IPS-11a (cell line): ENCODE measurements around the gene GAL.
"Not testable (repeated sequence)": the region's sequence is repeated elsewhere in the genome, so short reads cannot be mapped to it uniquely, and the experiment has no call there.

ENCODE experiments used
- H3K4me3 ChIP-seq: one replicate; pipeline ENCODE4 v1.5.1; 2013; ENCODE audit warnings: low read depth, low read length, control low read depth

Gene GAL, protein sequence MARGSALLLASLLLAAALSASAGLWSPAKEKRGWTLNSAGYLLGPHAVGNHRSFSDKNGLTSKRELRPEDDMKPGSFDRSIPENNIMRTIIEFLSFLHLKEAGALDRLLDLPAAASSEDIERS

DNA sequence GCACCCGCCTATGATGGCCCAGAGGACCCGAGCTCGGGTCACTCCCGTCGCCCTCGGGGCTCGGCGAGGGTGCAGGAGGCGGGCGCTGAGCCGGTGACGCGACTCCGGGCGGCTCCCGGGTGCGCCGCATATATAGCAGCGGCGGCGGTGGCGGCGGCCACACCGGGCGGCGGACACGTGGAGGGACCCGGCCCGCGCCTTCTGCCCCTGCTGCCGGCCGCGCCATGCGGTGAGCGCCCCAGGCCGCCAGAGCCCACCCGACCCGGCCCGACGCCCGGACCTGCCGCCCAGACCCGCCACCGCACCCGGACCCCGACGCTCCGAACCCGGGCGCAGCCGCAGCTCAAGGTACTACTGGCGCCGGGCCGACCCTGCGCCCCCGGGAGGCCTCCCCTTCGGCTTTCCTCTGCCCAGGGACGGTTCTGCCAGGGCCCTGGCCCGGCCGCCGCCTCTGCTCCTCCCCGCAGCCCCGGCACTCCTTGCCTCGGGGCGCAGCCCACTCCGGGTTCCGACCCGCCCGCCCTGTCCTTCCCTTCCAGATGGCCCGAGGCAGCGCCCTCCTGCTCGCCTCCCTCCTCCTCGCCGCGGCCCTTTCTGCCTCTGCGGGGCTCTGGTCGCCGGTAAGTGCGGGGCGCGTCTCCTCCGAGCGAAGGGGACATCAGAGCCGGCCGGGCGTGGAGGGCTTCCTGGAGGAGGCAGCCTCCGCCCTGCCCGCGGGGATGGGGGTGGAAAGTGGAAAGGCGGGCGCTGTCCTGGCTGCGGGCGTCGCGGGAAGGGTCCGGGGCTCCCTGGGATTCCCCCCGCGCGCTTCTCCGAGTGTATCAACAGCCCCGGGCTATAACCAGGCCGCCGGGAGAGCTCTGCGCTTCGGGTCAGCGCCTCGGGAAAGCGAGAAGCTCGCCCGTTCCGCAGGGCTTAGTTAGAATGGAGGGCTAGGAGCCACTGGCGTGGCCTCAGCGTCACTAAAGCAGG is at the start of gene GAL:
GAL (plus strand) TSS at position 160 of the 972 bp plus-strand sequence; CDS start at position 540, 380 bp downstream.
- peak within 1 kb of the TSS; percentile 70 for H3K4me3 ChIP-seq

DNA sequence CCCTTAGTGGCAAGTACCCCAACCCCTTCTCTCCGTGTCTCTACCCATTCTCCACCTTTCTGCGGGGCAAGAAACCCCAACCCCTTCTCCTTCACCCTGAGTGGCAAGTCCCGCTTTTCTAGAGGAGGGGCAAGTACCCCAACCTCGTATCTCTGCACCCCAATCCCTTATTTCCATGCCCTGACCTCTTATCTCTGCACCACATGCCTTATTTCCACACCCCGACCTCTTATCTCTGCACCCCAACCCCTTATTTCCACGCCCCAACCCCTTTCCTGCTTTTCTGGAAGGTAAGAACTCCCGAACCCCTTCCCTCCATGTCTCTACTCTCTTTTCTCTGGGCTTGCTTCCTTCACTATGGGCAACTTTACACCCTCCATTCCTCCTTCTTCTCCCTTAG is 49.7 kb upstream of the GAL start:
- not testable (repeated sequence) for H3K4me3 ChIP-seq

DNA sequence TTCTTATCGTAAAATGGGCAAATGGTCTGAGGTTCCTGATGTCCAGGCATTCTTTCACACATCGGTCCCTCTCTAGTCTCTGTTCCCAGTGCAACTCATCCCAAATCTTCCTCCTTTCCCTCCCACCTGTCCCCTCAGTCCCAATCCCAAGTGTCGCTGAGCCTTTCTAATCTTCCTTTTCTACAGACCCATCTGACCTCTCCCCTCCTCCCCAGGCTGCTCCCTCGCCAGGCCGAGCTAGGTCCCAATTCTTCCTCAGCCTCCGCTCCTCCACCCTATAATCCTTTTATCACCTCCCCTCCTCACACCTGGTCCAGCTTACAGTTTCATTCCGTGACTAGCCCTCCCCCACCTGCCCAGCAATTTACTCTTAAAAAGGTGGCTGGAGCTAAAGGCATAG is 49.2 kb upstream of the GAL start:
- H3K4me3 ChIP-seq, result not testable (repeated sequence)

DNA sequence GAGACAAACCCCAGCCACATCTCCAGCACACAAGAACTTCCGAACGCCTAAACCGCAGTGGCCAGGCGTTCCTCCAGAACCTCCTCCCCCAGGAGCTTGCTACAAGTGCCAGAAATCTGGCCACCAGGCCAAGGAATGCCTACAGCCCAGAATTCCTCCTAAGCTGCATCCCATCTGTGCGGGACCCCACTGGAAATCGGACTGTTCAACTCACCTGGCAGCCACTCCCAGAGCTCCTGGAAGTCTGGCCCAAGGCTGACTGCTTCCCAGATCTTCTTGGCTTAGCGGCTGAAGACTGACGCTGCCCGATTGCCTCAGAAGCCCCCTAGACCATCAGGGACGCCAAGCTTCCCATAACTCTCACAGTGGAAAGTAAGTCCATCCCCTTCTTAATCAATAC is 48.5 kb upstream of the GAL start:
- not testable (repeated sequence) for H3K4me3 ChIP-seq

DNA sequence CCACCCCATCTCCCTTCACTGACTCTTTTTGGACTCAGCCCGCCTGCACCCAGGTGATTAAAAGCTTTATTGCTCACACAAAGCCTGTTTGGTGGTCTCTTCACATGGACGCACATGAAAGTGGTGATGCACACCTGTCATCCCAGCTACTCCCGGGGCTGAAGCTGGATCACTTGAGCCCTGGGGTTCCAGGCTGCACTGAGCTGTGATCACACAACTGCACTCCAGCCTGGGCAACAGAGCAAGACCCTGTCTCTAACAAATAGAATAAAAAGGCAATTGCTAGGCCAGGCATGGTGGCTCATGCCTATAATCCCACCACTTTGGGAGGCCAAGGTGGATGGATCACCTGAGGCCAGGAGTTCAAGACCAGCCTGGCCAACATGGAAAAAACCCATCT is 45.0 kb upstream of the GAL start:
- H3K4me3 ChIP-seq, result not testable (repeated sequence)

DNA sequence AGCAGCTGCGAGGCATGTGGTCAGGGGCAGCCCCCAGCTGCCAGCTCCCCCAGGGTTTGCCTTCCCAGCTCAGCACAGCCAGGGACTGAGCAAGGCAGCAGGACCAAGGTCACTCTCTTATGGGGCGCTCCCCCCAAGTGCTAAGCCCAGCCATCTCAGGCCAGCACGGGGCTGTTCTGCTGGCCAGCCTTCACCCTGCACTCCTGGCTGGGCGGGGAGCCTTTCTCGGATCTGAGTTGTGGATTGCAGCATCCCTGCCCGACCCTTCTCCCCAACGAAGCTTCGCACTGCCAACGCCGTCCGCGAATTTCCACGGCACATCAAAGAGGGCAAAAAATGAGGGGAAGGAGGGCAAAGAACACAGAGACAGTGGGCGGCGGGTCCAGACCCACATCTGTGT is 42.5 kb upstream of the GAL start:
- H3K4me3 ChIP-seq, result no peak overlapping the region

DNA sequence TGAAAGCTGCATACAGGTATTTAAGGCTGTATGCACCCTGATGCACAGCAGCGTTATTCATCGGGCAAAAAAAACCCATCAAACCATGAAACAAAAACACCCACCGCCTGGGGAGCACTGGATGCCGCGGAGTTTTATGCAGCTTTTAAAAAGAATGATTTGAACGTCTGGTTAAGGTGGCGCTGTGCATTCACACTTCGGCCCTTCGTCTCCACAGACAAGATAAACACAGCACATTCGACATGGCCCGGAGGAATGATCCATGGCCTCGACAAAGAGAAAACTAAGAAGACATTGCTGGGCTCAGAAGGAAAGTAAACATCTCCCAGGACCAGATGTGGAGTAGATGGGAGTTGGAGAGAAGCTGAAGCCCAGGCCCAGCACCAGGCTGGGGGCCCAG is 40.8 kb upstream of the GAL start:
- no peak overlapping the region for H3K4me3 ChIP-seq

DNA sequence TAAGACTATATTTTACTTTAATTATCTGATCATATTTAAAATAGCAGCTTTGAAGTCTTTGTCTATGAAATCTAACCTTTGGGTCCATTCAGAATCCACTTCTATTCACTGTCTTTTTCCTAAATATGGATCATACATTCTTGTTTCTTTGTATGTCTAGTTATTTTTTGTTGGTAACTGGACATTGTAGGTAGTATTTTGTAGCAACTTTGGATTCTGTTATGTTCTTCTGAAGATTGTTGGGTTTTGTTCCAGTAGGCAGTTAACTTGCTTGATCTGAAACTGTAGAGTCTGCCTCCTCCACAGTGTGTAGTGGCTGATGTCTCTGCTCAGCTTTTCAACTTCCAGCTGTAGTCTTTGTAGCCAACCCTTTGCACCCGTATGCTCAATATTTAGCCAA is 37.5 kb upstream of the GAL start:
- no peak overlapping the region for H3K4me3 ChIP-seq

DNA sequence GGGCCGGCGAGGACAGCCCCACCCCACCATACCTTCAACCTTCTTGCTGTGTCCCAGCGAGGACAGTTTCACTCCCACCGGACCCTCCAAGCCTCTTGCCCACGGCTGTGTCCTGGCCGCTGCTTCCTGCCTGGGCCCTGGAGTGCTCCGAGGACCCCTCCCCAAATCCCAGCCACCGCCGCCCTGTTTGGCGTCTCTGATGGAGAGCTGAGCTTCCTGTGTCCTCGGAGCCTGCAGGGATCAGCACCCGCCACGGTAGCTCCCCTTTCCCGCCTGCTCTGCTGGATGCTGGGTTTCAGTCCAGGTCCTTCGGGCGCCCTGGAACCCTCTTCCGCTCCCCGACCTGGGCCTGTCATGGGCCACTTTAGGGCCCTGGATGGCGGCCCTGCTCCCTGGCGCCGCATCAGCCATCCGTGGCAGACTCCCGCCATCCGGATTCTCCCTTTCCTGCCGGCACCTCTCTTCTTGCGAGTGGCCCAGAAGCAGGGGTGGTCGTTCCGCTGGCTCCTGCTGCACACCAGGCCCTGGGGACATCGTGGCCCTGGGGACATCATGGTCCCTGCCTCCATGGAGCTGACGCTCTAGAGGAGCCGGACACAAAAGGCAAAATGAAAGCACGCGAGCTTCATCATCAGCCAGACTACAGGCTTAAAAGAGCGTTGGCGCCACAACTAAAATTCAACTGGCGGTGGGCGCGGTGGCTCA is 34.3 kb upstream of the GAL start:
- H3K4me3 ChIP-seq, result no peak overlapping the region

DNA sequence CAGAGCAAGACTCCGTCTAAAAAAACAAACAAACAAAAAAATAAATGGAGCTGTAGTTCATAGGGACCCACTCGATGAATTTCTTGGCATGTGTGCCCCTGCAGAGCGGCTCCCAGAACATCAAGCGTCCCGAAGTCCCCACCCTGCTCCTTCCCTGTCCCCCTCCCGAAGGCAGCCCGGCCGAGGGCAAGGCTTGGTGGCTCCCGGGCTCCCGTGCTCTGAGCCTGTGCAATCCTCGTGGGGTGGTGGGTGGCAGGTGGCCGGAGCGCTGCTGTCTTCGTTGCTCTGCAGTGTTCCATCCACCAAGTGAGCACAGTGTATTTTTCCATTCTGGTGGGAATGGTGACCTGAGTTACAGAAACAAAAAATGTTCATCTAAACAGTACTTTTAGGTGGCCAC is 33.5 kb upstream of the GAL start:
- no peak overlapping the region for H3K4me3 ChIP-seq

DNA sequence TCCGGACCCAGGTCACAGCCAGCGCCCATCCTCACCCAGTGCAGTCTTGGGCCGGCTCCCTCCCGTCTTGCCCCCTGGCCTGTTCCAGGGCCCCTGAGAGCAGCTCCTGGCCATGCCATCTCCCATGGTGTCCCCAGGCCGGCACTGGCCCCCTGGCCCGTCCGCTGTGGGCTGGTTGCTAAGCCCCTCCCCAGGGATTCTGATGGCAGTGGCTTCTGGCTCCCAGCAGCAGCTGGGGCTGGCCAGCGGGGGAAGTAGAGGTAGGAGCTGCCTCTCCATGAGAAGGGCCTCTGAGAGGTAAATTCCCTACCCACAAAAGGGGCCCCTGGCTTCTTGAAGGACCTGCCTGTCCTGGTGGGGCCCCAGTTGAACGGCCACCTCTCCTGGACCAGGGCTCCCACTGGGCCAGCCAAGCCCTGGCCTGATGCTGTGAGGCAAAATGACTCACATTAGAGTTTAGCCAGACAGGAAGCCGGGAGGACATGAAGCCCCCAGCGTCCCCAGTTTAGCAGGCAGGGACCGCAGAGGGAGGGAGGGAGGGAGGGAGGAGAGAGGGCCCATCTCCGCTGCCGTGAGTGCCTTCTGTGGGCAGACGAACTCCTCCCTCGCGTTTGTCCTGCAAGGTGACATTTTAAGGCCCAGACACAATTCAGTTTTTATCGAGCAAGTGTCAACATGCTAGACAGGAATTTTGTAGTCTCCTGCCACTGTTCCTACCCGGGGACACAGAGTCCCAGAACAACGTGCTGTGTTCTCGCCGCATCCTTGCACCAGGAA is 32.9 kb upstream of the GAL start:
- no peak overlapping the region for H3K4me3 ChIP-seq

DNA sequence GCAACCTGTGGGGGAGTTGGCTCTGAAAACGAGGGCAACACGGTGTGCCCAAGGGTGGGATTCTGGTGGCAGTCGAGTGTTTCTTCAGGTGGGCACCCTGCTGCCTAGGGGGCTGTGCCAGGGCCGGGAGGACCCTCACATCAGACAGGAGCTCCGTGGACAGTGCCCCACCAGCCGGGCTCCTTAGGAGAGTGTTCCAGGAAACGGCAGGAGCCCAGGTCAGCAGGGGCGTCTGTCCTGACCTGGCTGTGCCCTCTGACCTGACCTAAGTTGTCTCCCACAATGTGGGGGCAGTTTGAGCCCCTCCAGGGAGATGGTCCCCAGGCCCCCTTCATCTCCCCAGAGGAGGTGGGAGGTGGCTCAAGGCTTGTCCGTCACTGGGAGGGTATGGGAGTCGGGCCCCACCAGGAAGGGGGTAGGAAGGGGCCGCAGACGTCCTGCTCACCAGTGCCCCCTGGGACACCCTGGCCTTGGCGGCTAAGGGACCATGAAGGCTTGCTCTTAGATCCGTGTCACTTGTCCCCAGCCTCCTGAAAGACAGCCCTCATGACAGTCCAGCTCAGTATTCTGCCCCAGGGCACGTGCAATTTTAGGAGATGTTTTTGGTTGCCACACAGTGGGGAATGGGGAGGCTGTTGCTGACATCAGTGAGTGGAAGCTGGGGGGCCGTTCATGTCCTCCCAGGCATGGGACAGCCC is 32.2 kb upstream of the GAL start:
- H3K4me3 ChIP-seq, result no peak overlapping the region

DNA sequence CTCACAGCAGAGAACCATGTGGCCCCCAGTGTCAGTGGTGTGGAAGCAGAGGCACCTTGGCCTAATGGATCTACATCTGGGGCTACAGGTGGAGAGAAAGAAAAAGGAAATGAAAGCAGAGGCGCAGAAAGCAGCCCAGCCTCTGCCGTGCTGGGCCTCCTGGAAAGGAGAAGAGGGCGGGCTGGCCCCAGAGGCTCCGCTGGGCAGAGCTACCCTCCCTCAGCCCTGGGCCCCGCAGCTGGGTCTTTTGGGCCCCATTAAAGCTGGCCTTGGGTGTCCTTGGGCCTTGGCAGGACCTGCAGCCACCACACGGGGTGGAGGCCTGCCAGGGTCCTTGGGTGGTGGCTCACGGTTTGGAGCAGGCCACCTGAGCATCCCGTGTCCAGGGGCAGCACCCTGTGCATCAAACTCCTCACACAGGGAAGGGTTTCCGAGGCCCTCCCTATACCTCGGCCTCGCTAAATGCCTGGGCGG is 31.6 kb upstream of the GAL start:
- H3K4me3 ChIP-seq, result no peak overlapping the region

DNA sequence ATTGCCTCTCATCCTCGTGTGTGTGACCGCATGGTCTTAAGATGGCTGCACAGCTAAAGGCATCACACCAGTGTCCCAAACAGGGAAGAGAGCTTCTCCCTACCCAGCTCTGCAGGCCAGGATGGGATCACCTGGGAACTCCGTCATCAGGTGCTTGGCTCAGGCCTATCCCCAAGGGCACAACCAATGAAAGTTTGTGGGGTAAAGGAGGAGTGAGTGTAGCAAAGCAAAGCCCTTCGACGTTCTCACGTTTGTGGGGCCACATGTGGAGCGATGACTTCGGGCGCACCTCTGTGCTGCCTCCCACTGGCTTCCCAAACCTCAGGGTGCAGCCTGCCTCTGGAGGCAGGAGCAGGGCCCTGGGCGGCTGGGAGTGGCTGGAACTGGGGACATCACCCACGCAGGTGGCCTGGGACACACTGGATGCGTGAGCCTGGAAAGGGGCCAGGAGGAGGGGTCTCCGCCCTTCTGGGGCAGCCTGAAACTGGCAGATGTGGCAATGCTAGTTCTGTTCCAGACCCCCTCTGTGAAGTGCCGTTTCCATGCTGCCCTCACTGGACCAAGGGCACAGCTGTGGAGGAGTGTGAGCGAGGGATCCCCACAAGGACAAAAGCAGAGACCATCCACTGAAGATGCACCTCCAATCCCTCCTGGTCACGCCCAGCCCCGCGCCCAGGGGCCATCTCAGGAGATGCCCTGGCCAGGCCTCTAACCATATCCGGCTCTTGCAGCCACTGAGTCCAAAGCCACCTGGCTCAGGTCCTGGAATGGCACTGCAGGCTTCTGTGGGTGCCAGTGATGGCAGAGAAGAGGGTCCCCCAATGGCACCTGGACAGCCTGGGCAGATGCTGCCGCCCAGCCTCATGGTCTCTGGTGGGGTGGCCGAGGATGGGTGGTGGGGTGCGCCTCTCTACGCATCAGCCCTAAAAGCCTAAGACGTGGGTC is 30.6 kb upstream of the GAL start:
- H3K4me3 ChIP-seq, result no peak overlapping the region

DNA sequence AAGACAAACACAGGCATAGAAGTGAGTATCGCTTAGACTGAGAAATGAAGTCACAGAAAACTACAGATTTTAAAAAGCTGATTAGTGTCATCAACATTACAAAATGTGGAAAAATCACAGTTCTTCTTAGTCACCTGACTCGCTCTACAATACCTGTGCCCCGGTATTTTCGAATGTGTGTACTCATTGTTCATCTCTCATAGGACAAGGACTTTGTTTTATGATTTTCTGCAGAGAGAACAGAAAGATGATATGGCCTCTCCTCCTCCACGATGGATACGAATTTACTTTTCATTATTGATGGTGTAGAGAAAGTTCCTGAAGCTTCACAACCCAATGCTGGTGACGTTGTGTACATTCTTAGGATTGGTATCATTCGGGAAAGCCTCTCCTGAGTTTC is 29.4 kb upstream of the GAL start:
- H3K4me3 ChIP-seq, result no peak overlapping the region

DNA sequence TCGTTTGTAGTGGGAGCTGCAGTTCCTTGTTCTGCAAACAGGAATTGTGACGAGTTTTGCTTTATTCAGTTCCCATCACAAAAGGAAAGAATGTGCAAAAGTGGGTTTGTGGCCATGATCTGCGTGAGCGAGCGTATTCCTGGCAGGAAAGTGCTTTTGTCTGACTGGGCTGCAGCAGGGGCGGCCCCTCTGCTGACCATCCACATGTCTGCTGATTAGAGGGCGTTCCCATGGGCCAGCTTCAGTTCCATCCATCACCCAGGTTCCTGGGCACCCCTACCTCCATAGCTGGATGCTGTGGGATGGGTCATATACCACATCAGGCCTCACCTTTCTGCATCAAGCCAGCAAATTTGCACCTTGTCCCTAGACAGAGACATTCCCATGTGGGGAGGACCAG is 28.9 kb upstream of the GAL start:
- no peak overlapping the region for H3K4me3 ChIP-seq

DNA sequence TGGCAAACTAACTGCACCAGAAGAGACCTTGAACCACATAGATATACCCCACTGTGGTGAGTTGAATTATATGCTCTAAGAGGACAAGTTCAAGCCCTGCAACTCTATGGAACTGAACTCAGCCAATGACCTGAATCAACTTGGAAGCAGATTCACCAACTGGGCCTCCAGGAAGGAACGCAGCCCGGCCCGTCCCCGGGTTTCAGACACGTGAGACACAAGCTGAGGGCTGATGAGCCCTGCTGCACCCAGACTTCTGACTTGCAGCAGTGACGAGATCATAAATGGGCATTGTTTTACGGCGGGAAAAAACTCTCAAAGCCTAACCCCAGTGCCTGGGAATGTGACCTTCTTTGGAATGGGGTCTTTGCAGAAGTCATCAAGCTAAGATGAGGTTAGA is 28.5 kb upstream of the GAL start:
- no peak overlapping the region for H3K4me3 ChIP-seq

DNA sequence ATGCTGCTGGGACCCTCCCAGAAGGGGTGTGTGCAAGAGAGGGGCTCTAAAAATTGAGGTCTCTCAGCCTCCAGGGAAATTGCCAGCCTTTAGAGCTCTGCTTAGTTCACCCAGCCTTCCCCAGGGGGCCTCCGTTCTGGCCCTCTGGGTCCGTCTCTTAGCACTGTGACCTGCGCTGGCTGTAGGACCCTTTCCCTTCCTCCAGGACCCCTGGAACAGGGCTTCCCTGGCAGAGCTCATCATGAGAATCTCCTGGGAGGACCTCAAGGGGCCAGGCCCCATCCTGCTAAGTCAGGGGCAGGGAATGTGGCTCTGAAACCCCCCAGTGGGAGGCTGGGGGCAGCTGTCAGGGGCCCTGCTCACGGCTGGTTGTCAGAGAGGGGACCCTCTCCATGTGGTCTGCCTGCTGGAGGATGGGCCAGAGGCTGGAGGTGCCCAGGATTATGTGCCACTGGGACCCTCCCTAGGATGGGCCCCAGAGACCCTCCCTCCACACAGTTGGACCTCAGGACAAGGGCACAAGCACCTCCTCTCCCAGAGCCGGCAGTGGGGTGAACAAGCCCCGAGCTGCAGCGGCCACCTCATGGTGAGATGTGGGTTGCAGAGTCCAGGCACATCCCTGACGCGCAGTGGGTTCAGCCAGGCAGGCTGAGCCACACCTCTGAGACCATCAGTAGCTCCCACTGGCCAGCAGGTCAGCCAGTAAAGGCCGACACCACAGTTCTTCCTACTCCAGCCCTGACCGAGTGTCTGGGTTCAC is 27.1 kb upstream of the GAL start:
- H3K4me3 ChIP-seq, result no peak overlapping the region

DNA sequence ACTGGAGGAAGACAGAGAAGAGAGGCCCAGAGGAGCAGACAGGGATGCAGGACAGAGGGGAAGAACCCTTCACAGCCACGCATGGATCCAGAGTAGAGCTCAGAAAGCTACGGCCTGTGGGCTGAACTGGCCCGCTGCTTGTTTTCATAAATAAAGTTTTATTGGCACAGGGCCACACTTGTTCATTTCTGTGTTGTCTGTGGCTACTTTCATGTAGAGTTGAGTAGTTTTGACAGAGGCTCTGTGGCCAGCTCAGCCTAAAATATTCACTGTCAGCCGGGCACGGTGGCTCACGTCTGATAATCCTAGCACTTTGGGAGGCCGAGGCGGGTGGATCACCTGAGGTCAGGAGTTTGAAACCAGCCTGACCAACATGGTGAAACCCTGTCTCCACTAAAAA is 26.2 kb upstream of the GAL start:
- H3K4me3 ChIP-seq, result no peak overlapping the region
